Neural cell (in vitro differentiated cells): ENCODE results near the gene LTB4R2. TPM values are rescaled to one million over a fixed set of nuclear protein-coding genes. Genes with fewer than 3 reads are reported as not detected.

Experiments used
- H2AFZ ChIP-seq: fragments of 200-600, 300-800 bp; sonication (generic), shearing (Covaris generic); 2 replicates; pipeline ENCODE4 v1.6.0; 2014; ENCODE audit warnings: low read depth, mild to moderate bottlenecking, antibody characterized with exemption, low read length, moderate library complexity
- H3F3A ChIP-seq: fragments of 200-600 bp; shearing (Covaris generic); 2 replicates; pipeline ENCODE4 v1.6.1; 2016; ENCODE audit warnings: mild to moderate bottlenecking, moderate library complexity, mixed read lengths, antibody characterized with exemption, low read length; ENCODE audit not compliant: insufficient read depth, poor library complexity, severe bottlenecking
- H3K27ac ChIP-seq: fragments of 200-600, 300-800 bp; sonication (generic), shearing (Covaris generic); 2 replicates; pipeline ENCODE4 v1.5.1; 2014; ENCODE audit warnings: mild to moderate bottlenecking, low read length, moderate library complexity
- H3K27me3 ChIP-seq: fragments of 300-800, 200-600 bp; sonication (generic), shearing (Covaris generic); 2 replicates; pipeline ENCODE4 v1.6.0; 2014; ENCODE audit warnings: mild to moderate bottlenecking, low read depth, low read length, moderate library complexity; ENCODE audit not compliant: insufficient read depth
- H3K36me3 ChIP-seq: fragments of 300-800, 200-600 bp; sonication (generic), shearing (Covaris generic); 2 replicates; pipeline ENCODE4 v1.5.1; 2014; ENCODE audit warnings: mild to moderate bottlenecking, antibody characterized with exemption, low read length, moderate library complexity; ENCODE audit not compliant: insufficient read depth
- H3K4me2 ChIP-seq: fragments of 300-800, 200-600 bp; sonication (generic), shearing (Covaris generic); 2 replicates; pipeline ENCODE4 v1.6.0; 2014; ENCODE audit warnings: mild to moderate bottlenecking, low read length
- H3K4me3 ChIP-seq: fragments of 300-800, 200-600 bp; sonication (generic), shearing (Covaris generic); 2 replicates; pipeline ENCODE4 v1.5.1; 2014; ENCODE audit warnings: mild to moderate bottlenecking, low read length, moderate library complexity
- H3K79me2 ChIP-seq: fragments of 200-600 bp; shearing (Covaris generic); replicated peaks from 2 replicates; pipeline ENCODE4 v1.6.0; 2014; ENCODE audit warnings: mild to moderate bottlenecking, low read length, moderate library complexity; ENCODE audit not compliant: insufficient read depth
- H3K9ac ChIP-seq: fragments of 300-800, 200-600 bp; sonication (generic), shearing (Covaris generic); 2 replicates; pipeline ENCODE4 v1.6.1; 2016; ENCODE audit warnings: mild to moderate bottlenecking, low read length, mixed read lengths
- H3K9me2 ChIP-seq: fragments of 200-600 bp; shearing (Covaris generic); 2 replicates; pipeline ENCODE4 v1.6.1; 2016; ENCODE audit warnings: mild to moderate bottlenecking, low read length, mixed read lengths; ENCODE audit not compliant: insufficient read depth
- H3K9me3 ChIP-seq: fragments of 200-600, 300-800 bp; sonication (generic), shearing (Covaris generic); 2 replicates; pipeline ENCODE4 v1.6.1; 2016; ENCODE audit warnings: mild to moderate bottlenecking, mixed run types, low read length, moderate library complexity, mixed read lengths
- H4K20me1 ChIP-seq: fragments of 200-600 bp; shearing (Covaris generic); 2 replicates; pipeline ENCODE4 v1.6.1; 2016; ENCODE audit warnings: mild to moderate bottlenecking, mixed run types; ENCODE audit not compliant: insufficient read depth
- EP300 ChIP-seq: fragments of 450-650 bp; conservative IDR thresholded peaks from 2 replicates; pipeline ENCODE4 v1.6.1; 2014; ENCODE audit warnings: antibody characterized with exemption, mild to moderate bottlenecking, moderate library complexity; ENCODE audit not compliant: poor library complexity, severe bottlenecking
- EZH2 ChIP-seq: fragments of 200-600, 300-800 bp; shearing (Covaris generic), sonication (generic); IDR thresholded peaks from 2 replicates; pipeline ENCODE4 v1.6.1; 2014; ENCODE audit warnings: antibody characterized with exemption, low read length, borderline replicate concordance, mild to moderate bottlenecking; ENCODE audit not compliant: insufficient read depth, poor library complexity, severe bottlenecking
- MXI1 ChIP-seq: fragments of 450-650 bp; conservative IDR thresholded peaks from 2 replicates; pipeline ENCODE4 v1.6.1; 2014; ENCODE audit warnings: antibody characterized with exemption, mild to moderate bottlenecking; ENCODE audit not compliant: poor library complexity, severe bottlenecking
- POLR2AphosphoS5 ChIP-seq: IDR thresholded peaks from 2 replicates; pipeline ENCODE4 v1.6.1; 2012
- RAD21 ChIP-seq: fragments of 450-650 bp; conservative IDR thresholded peaks from 2 replicates; pipeline ENCODE4 v1.6.1; 2014; ENCODE audit warnings: antibody characterized with exemption, mild to moderate bottlenecking, moderate library complexity
- SMC3 ChIP-seq: fragments of 450-650 bp; conservative IDR thresholded peaks from 2 replicates; pipeline ENCODE4 v1.6.1; 2014; ENCODE audit warnings: antibody characterized with exemption, mild to moderate bottlenecking, moderate library complexity; ENCODE audit not compliant: poor library complexity
- TAF1 ChIP-seq: IDR thresholded peaks from 2 replicates; pipeline ENCODE4 v1.6.1; 2012; ENCODE audit warnings: low read depth
- polyA plus RNA-seq: library from polyadenylated mRNA; depleted of rRNA; stranded (reverse); fragments of >200 nt; gene quantifications from 2 replicates; pipeline ENCODE4 v1.2.3, GENCODE V29; 2014
- TF ChIP-seq, protein P1 (sequence below): IDR thresholded peaks from 2 replicates; pipeline ENCODE4 v1.6.1; 2012; ENCODE audit warnings: borderline replicate concordance
- TF ChIP-seq, protein P2 (sequence below): fragments of 450-650 bp; IDR thresholded peaks from 2 replicates; pipeline ENCODE4 v1.5.1; 2014; ENCODE audit warnings: antibody characterized with exemption, mild to moderate bottlenecking, moderate library complexity; ENCODE audit not compliant: poor library complexity, severe bottlenecking

Gene LTB4R2
- polyA plus RNA-seq, 1 donor from 2014 or later: 5.0 TPM

DNA sequence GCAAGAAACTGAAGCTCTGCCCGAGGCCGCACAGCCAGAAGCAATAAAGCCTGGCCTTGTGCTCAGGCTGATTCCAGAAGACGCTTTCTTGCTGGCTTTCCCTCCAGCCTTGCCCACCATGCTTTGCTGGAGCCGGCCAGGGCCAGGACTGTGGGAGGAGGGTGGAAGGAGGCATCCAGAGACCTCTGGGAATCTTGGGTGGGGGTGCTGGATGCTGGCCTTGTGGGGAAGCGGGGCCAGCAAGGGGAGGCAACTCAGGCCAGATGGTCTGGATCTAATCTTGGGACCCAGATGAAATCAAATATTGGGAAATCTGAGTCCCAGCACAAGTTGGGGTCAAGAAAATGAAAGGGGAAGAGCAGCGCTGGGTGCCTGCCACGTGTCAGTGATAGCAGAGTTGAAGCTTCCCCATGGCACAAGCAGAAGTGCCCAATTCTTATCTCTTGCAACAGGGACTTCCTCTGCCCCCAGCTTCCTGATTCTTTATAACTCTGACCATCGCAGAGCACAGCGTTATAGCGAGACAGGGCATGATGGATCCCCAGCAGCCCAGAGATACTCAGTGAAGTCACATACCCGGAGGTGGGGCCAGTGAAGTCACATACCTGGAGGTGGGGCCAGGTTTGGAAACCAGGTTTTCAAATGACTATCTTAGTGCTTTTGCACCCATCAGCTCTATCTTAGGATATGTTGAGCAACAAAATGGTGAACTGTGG is 32.2 kb upstream of the LTB4R2 start:
- no peak overlapping the region for H3K27ac ChIP-seq
- TF ChIP-seq EZH2 (no peak), RAD21 (no peak), TAF1 (no peak), EP300 (no peak), SMC3 (no peak), POLR2AphosphoS5 (no peak), MXI1 (no peak)
- TF ChIP-seq, protein P1, sequence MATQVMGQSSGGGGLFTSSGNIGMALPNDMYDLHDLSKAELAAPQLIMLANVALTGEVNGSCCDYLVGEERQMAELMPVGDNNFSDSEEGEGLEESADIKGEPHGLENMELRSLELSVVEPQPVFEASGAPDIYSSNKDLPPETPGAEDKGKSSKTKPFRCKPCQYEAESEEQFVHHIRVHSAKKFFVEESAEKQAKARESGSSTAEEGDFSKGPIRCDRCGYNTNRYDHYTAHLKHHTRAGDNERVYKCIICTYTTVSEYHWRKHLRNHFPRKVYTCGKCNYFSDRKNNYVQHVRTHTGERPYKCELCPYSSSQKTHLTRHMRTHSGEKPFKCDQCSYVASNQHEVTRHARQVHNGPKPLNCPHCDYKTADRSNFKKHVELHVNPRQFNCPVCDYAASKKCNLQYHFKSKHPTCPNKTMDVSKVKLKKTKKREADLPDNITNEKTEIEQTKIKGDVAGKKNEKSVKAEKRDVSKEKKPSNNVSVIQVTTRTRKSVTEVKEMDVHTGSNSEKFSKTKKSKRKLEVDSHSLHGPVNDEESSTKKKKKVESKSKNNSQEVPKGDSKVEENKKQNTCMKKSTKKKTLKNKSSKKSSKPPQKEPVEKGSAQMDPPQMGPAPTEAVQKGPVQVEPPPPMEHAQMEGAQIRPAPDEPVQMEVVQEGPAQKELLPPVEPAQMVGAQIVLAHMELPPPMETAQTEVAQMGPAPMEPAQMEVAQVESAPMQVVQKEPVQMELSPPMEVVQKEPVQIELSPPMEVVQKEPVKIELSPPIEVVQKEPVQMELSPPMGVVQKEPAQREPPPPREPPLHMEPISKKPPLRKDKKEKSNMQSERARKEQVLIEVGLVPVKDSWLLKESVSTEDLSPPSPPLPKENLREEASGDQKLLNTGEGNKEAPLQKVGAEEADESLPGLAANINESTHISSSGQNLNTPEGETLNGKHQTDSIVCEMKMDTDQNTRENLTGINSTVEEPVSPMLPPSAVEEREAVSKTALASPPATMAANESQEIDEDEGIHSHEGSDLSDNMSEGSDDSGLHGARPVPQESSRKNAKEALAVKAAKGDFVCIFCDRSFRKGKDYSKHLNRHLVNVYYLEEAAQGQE: no peak
- TF ChIP-seq, protein P2, sequence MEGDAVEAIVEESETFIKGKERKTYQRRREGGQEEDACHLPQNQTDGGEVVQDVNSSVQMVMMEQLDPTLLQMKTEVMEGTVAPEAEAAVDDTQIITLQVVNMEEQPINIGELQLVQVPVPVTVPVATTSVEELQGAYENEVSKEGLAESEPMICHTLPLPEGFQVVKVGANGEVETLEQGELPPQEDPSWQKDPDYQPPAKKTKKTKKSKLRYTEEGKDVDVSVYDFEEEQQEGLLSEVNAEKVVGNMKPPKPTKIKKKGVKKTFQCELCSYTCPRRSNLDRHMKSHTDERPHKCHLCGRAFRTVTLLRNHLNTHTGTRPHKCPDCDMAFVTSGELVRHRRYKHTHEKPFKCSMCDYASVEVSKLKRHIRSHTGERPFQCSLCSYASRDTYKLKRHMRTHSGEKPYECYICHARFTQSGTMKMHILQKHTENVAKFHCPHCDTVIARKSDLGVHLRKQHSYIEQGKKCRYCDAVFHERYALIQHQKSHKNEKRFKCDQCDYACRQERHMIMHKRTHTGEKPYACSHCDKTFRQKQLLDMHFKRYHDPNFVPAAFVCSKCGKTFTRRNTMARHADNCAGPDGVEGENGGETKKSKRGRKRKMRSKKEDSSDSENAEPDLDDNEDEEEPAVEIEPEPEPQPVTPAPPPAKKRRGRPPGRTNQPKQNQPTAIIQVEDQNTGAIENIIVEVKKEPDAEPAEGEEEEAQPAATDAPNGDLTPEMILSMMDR: no peak
- H3K9me2 ChIP-seq: no peaks in the 10 kb centered on the region
- no peaks in the 10 kb centered on the region for H4K20me1 ChIP-seq
- H3K79me2 ChIP-seq: no peaks in the 10 kb centered on the region
- no peak overlapping the region for H3K9ac ChIP-seq
- no peaks in the 10 kb centered on the region for H3F3A ChIP-seq
- H3K36me3 ChIP-seq: no peaks in the 10 kb centered on the region
- H2AFZ ChIP-seq: no peak overlapping the region
- H3K9me3 ChIP-seq: no peaks in the 10 kb centered on the region
- H3K27me3 ChIP-seq: no peaks in the 10 kb centered on the region
- H3K4me2 ChIP-seq: no peak overlapping the region
- no peak overlapping the region for H3K4me3 ChIP-seq

DNA sequence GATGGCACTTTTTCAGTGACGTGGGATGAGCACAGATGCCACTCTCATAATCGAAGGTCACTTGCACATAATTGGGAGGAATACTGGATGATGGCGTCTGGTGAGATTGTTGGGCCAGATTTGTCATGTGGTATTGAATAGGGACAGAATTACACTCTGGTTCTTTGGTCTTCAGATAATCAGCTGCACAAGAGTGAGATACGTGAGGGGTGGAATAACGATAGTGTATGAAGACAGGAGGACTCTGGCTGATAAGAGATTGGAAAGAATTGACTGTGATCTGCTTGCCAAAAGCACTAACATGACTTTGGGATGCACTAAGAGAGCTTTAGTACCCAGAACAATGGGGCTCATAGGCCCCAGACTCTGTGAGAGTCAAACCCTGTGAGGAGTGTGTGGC is 31.5 kb upstream of the LTB4R2 start:
- Histone ChIP-seq H3K9me2 (no peaks in the 10 kb centered on the region), H3K36me3 (no peaks in the 10 kb centered on the region), H3F3A (no peaks in the 10 kb centered on the region), H3K9ac (no peak overlapping the region), H3K27ac (no peak overlapping the region), H4K20me1 (no peaks in the 10 kb centered on the region), H3K4me2 (no peak overlapping the region), H3K9me3 (no peaks in the 10 kb centered on the region), H3K4me3 (no peak overlapping the region), H2AFZ (no peak overlapping the region), H3K79me2 (no peaks in the 10 kb centered on the region), H3K27me3 (no peaks in the 10 kb centered on the region)
- TF ChIP-seq POLR2AphosphoS5 (no peak), RAD21 (no peak), MXI1 (no peak), SMC3 (no peak), TAF1 (no peak), EP300 (no peak), EZH2 (no peak)
- TF ChIP-seq, protein P1: no peak
- TF ChIP-seq, protein P2: no peak
